MM.1S (cell line): Measurements from ENCODE around the gene CYP4F3.
"Not testable (repeated sequence)": the region's sequence is repeated elsewhere in the genome, so short reads cannot be mapped to it uniquely, and the experiment has no call there.

Experiments
- DNase-seq: peaks from one replicate; pipeline ENCODE4 v3.0.0-alpha.2; 2015
- H2AFZ ChIP-seq: fragments of 300-600 bp; sonication (generic); 2 replicates; pipeline ENCODE4 v1.6.0; 2016; ENCODE audit warnings: antibody characterized with exemption, low read length
- H3F3A ChIP-seq: fragments of 300-600 bp; sonication (generic); 2 replicates; pipeline ENCODE4 v1.6.1; 2016; ENCODE audit warnings: mild to moderate bottlenecking, antibody characterized with exemption, low read length, moderate library complexity, mixed read lengths; ENCODE audit not compliant: insufficient read depth
- H3K27ac ChIP-seq: fragments of 300-600 bp; sonication (generic); 2 replicates; pipeline ENCODE4 v1.5.1; 2016; ENCODE audit warnings: mild to moderate bottlenecking, low read length
- H3K27me3 ChIP-seq: fragments of 300-600 bp; sonication (generic); replicated peaks from 2 replicates; pipeline ENCODE4 v1.6.0; 2016; ENCODE audit warnings: low read length; ENCODE audit not compliant: insufficient read depth
- H3K36me3 ChIP-seq: fragments of 300-600 bp; sonication (generic); replicated peaks from 2 replicates; pipeline ENCODE4 v1.6.1; 2016; ENCODE audit warnings: mild to moderate bottlenecking, low read length, mixed read lengths; ENCODE audit not compliant: insufficient read depth
- H3K4me1 ChIP-seq: fragments of 300-600 bp; sonication (generic); 2 replicates; pipeline ENCODE4 v1.6.1; 2016; ENCODE audit warnings: low read length, mixed read lengths
- H3K4me2 ChIP-seq: fragments of 300-600 bp; sonication (generic); 2 replicates; pipeline ENCODE4 v1.6.0; 2016; ENCODE audit warnings: low read depth, low read length
- H3K4me3 ChIP-seq: fragments of 300-600 bp; sonication (generic); 2 replicates; pipeline ENCODE4 v1.5.1; 2016; ENCODE audit warnings: low read length, mixed read lengths
- H3K79me2 ChIP-seq: fragments of 300-600 bp; sonication (generic); 2 replicates; pipeline ENCODE4 v1.6.1; 2016; ENCODE audit warnings: mixed run types, low read length, mixed read lengths
- H3K9ac ChIP-seq: fragments of 300-600 bp; sonication (generic); 2 replicates; pipeline ENCODE4 v1.6.1; 2016; ENCODE audit warnings: low read length, mixed read lengths
- H3K9me2 ChIP-seq: fragments of 300-600 bp; sonication (generic); replicated peaks from 2 replicates; pipeline ENCODE4 v1.6.1; 2016; ENCODE audit warnings: mild to moderate bottlenecking, low read length, mixed read lengths; ENCODE audit not compliant: insufficient read depth
- H3K9me3 ChIP-seq: fragments of 300-600 bp; sonication (generic); replicated peaks from 2 replicates; pipeline ENCODE4 v1.6.1; 2016; ENCODE audit warnings: mild to moderate bottlenecking, low read length, mixed read lengths; ENCODE audit not compliant: insufficient read depth
- H4K20me1 ChIP-seq: fragments of 300-600 bp; sonication (generic); 2 replicates; pipeline ENCODE4 v1.6.1; 2016; ENCODE audit warnings: mild to moderate bottlenecking, low read length, moderate library complexity, mixed read lengths; ENCODE audit not compliant: insufficient read depth
- EZH2 ChIP-seq: fragments of 300-600 bp; sonication (generic); optimal IDR thresholded peaks from 2 replicates; pipeline ENCODE3; 2017; ENCODE audit warnings: low read depth, mild to moderate bottlenecking, antibody characterized with exemption, low read length, mixed read lengths
- EZH2phosphoT487 ChIP-seq: fragments of 300-600 bp; sonication (generic); IDR thresholded peaks from 2 replicates; pipeline ENCODE4 v1.6.1; 2018; ENCODE audit warnings: antibody characterized with exemption, low read length
- TF ChIP-seq, protein P1 (sequence below): fragments of 300-600 bp; sonication (generic); IDR thresholded peaks from 2 replicates; pipeline ENCODE4 v1.5.1; 2016; ENCODE audit warnings: antibody characterized with exemption, low read length, mixed read lengths

CYP4F3 gene, protein sequence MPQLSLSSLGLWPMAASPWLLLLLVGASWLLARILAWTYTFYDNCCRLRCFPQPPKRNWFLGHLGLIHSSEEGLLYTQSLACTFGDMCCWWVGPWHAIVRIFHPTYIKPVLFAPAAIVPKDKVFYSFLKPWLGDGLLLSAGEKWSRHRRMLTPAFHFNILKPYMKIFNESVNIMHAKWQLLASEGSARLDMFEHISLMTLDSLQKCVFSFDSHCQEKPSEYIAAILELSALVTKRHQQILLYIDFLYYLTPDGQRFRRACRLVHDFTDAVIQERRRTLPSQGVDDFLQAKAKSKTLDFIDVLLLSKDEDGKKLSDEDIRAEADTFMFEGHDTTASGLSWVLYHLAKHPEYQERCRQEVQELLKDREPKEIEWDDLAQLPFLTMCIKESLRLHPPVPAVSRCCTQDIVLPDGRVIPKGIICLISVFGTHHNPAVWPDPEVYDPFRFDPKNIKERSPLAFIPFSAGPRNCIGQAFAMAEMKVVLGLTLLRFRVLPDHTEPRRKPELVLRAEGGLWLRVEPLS

DNA sequence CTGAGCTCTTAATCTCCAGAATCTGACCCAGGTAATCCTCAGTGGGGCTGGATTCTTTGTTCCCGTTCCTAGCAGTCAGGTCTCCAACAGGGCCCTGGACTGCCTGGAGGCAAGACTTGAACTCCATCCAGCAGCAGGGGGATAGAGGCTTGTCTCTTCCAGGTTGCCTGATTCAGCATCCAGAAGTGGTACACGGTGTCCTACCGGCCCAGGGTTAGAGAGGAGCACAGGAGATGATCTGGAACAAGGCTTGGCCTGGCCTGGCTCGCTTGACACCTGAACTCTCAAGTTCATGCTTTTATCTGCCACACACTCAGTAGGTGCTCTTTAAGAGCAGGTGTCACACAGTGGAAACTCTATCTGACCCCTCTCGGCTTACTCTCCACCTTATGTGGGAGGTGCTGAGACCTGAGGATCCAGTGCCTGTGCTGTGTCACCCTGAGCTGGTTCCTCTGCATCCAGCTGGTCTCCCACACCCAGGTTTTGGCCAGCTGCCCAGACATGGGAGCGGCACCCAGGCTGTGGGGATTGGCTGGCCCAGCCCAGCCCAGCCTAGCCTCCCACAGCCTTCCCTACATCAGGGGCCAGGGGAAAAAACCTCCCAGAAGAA, at the start of gene CYP4F3:
Gene CYP4F3 (plus strand): TSS at position 604 of the 610 bp plus-strand sequence. CDS start 519 bp downstream, outside the sequence.
- H3K4me3 ChIP-seq: no peak within 1 kb of the TSS
- H3K9ac ChIP-seq: no peak within 1 kb of the TSS
- H3K4me1 ChIP-seq: no peaks in the 10 kb centered on the region
- no peak within 1 kb of the TSS for H3K4me2 ChIP-seq
- H3K79me2 ChIP-seq: no peaks in the 10 kb centered on the region
- H3F3A ChIP-seq: no peaks in the 10 kb centered on the region
- DNase-seq: no peak
- no peaks in the 10 kb centered on the region for H3K36me3 ChIP-seq
- no peaks in the 10 kb centered on the region for H4K20me1 ChIP-seq
- no peaks in the 10 kb centered on the region for H3K9me3 ChIP-seq
- peaks cover 49% of the 10 kb centered on the region for H3K27me3 ChIP-seq
- no peak within 1 kb of the TSS for H3K27ac ChIP-seq
- H3K9me2 ChIP-seq: no peaks in the 10 kb centered on the region
- no peak within 1 kb of the TSS for H2AFZ ChIP-seq
- TF ChIP-seq, protein P1, sequence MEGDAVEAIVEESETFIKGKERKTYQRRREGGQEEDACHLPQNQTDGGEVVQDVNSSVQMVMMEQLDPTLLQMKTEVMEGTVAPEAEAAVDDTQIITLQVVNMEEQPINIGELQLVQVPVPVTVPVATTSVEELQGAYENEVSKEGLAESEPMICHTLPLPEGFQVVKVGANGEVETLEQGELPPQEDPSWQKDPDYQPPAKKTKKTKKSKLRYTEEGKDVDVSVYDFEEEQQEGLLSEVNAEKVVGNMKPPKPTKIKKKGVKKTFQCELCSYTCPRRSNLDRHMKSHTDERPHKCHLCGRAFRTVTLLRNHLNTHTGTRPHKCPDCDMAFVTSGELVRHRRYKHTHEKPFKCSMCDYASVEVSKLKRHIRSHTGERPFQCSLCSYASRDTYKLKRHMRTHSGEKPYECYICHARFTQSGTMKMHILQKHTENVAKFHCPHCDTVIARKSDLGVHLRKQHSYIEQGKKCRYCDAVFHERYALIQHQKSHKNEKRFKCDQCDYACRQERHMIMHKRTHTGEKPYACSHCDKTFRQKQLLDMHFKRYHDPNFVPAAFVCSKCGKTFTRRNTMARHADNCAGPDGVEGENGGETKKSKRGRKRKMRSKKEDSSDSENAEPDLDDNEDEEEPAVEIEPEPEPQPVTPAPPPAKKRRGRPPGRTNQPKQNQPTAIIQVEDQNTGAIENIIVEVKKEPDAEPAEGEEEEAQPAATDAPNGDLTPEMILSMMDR: no peak
- TF ChIP-seq EZH2phosphoT487 (no peak), EZH2 (no peak)

DNA sequence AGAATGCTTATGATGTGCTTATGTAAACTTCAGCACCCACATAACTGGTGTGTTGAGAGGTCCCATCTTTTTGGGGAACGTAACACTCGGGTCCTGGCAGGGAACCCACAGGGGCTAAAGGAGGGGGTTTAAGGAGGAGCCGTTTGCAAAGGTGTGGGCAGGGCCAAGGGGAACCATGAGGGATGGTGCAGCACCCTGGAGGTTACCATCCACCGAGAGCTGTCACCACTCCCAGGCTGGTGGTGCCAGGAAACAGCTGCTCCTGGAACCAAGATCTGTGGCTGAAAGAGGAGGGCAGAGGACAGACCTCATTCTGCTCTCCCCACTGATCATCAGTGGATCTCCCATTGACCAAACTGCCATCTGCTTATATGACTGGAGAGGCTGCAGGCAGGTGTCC, 48.9 kb upstream of the CYP4F3 start:
- H3K4me2 ChIP-seq: no peak overlapping the region
- H3K4me1 ChIP-seq: no peaks in the 10 kb centered on the region
- TF ChIP-seq, protein P1: no peak
- TF ChIP-seq EZH2 (no peak), EZH2phosphoT487 (no peak)
- H3K27me3 ChIP-seq: peaks cover 61% of the 10 kb centered on the region
- no peak overlapping the region for H3K9ac ChIP-seq
- H3K27ac ChIP-seq: no peak overlapping the region
- no peaks in the 10 kb centered on the region for H3K79me2 ChIP-seq
- no peaks in the 10 kb centered on the region for H4K20me1 ChIP-seq
- H3F3A ChIP-seq: no peaks in the 10 kb centered on the region
- no peaks in the 10 kb centered on the region for H3K9me3 ChIP-seq
- no peaks in the 10 kb centered on the region for H3K9me2 ChIP-seq
- DNase-seq: no peak
- H2AFZ ChIP-seq: no peak overlapping the region
- H3K4me3 ChIP-seq: no peak overlapping the region
- H3K36me3 ChIP-seq: no peaks in the 10 kb centered on the region

DNA sequence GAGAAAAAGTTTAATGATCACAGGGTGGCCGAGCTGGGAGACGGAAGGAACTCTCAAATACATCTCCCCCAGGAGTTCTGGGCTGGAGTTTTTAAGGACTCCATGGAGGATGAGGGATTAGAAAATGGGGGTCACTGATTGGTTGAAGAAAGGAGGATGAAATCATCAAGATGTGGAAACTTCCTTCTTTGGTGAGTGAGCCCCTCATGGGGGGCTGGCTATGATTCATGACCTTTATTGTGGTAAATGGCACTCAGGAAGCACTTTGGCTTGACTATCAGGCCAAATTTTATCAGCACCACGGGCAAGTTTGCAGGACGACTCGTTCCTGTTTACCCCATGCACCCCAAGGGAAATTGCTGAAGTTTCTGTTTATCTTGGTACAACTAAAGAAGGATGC, 48.2 kb upstream of the CYP4F3 start:
- H3K36me3 ChIP-seq, H4K20me1 ChIP-seq, DNase-seq, H3K4me2 ChIP-seq, H3K4me1 ChIP-seq, H3K9ac ChIP-seq, H3K79me2 ChIP-seq, H3K9me2 ChIP-seq, H3F3A ChIP-seq, H3K4me3 ChIP-seq, H2AFZ ChIP-seq, H3K27ac ChIP-seq, H3K9me3 ChIP-seq: not testable (repeated sequence)
- H3K27me3 ChIP-seq: peaks cover 54% of the 10 kb centered on the region

DNA sequence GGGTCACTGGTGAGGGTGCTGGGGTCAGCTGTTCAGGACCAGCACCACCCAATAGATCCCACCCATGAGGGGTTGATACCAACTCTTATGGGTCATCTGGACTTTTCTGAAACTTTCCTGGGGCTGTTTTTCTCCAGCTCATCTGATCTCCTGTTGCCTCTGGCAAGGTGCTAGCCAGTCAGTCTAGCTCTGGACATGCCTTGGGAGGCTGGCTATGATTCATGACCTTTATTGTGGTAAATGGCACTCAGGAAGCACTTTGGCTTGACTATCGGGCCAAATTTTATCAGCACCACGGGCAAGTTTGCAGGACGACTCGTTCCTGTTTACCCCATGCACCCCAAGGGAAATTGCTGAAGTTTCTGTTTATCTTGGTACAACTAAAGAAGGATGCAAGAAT, 46.9 kb upstream of the CYP4F3 start:
- not testable (repeated sequence) for H3K27ac ChIP-seq, H3K9me2 ChIP-seq, H3K4me1 ChIP-seq, H3K4me3 ChIP-seq, H3F3A ChIP-seq, H3K9me3 ChIP-seq, H3K36me3 ChIP-seq, H3K9ac ChIP-seq, H2AFZ ChIP-seq, H4K20me1 ChIP-seq, H3K79me2 ChIP-seq, H3K4me2 ChIP-seq, DNase-seq
- peaks cover 42% of the 10 kb centered on the region for H3K27me3 ChIP-seq
